ENCODE results near the gene CNTNAP2. TPM values are rescaled to one million over a fixed set of nuclear protein-coding genes. Genes with fewer than 3 reads are reported as not detected.
"Not testable (repeated sequence)": the region's sequence is repeated elsewhere in the genome, so short reads cannot be mapped to it uniquely, and the experiment has no call there.

Gene CNTNAP2
- polyA plus RNA-seq, 3 donors, result 15.2 to 28.4 (median 19.5) TPM

DNA sequence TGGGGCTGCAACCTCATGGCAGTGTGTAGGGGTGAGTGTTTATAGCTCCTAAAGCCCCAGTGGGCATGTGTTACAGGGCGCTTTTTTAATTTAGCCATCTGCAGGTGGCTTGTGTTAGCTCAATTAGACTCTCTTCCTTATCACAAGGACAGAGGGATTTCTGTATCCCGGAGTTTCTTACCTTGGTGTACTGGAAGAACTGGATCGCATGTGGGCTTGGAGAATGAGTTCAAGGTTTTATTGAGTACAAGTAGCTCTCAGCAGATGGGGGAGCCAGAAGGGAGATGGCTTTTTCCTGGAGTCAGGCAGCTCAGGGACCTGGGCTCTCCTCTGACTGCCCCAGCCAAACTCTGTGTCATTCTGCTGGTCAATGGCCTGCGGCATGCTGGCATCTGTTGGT is 2320.4 kb downstream of the CNTNAP2 start:
- DNase-seq, result no peak

DNA sequence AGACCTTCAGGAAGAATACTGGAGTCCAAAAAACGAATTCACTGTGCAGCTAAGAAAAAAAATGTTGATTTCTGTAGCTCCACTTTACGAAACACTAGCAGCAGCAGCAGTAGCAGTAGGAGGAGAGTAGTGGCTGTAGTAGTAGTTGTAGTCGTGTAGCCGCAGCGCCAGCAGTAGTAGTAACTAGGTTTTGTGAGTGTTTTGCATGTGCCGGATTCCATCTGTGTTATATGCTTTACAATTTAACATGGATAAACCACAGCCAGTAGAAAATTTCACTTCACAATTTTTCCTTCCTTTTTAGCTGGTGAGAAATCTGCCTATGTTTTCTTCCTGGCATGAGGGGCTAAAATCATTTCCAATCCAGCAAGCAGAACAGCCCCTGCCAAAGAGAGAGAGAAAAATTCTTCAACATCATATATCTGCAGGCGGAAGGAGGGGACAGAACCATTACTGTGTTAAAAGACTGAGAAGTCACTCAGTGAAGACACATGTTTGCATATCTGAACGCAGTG is 2325.6 kb downstream of the CNTNAP2 start:
- no peak for DNase-seq

DNA sequence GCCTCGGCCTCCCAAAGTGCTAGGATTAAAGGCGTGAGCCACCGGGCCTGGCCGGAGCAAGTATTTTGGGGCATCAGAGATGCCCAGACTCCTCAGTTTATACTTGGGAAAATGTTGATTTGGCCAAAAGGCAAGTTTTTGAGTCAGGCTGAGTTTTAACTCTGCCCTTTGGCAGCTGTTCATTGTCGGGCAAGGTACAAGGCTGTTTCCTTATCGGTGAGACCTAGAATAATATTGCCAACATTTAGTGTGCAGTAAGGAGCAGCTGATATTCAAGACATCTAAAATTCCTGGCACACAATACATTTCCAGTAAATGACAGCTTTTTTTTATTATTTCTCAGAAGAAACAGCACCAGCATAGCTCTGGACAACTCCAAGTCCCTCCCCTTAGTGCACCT is 2326.3 kb downstream of the CNTNAP2 start:
- no peak for DNase-seq

DNA sequence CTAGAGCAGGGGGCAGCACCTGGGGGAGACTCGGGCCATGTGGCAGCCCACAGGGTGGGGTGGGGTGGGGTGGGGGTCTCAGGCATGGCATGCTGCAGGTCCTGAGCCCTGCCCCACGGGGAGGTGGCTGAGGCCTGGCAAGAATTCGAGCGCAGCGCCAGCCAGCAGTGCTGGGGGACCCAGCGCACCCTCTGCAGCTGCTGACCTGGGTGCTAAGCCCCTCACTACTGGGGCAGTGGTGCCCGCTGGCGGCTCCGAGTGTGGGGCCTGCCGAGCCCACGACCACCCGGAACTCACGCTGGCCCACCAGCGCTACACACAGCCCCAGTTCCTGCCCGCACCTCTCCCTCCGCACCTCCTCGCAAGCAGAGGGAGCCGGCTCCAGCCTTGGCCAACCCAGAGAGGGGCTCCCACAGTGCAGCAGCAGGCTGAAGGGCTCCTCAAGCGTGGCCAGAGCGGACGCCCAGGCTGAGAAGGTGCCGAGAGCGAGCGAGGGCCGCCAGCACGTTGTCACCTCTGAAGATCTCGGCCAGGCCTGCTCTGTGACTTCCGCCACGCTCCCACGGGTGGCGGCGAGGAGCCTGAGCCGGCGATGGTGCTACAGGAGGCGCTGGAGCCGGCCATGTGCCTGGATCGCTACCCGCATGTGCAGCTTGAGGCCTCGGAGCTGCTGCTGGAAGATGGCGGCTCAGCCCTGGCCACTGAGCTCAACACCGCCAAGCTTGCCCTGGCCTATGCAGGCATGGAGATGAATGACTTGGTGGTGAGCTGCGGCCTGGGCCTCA is 2328.9 kb downstream of the CNTNAP2 start:
- no peak for DNase-seq

DNA sequence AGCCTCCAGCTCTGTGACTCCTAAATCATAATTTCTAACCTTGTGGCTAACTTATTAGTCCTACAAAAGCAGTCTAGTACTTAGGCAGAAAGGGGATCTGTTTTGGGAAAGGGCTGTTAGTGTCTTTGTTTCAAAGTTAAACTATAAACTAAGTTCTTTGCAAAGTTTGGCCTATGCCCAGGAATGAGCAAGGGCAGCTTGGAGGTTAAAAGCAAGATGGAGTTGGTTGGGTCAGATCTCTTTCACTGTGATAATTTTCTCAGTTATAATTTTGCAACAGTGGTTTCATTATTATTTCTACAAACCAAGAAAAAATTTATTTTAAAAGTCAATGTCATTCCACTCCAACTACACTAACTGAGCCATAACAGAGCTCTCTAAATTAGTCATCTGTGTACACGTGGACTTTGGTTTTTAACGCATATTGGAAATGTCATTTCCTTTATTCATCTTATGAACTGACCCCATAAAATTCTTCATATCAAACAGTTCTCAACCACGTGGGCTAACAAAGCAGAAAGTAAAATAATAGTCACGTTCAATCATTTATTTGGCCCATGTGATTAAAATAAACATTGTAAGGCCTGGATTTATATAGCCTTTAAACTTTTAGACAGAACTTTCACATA is 2330.7 kb downstream of the CNTNAP2 start:
- DNase-seq, result peak; percentile 9

DNA sequence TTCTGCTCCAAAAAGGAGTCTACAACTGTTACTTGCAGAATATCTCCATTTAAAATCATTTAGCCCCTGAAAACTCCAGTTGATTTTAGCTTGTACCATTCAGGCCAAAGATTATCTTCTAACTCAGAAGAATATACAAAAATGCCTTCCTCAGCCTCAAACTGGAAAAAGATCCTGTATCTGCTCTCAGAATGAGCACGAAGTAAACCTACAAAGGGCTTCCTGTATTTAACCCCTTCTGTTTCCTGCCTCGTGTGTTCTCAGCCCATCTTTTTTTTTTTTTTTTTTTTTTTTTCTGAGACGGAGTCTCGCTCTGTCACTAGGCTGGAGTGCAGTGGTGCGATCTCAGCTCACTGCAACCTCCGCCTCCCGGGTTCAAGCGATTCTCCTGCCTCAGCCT is 2334.9 kb downstream of the CNTNAP2 start:
- DNase-seq, result not testable (repeated sequence)

DNA sequence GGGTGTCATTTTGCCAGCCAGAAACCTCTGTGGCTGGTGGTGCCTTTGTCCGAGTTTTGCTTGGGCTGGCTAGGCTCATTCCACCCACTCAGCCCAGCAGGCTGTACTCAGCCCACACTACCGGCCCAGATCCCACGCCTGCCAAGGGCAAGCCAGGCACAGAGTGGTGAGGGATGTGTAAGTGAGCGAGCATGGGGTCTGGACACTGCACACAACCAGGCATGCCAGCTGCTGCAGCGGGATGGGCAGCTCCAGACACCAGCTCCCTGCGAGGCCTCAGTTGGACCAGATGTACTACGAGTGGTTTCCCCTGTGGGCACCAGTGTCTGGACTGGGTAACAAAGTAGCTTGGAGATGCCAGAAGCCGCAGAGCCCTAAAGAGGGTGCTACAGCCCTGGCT is 2339.8 kb downstream of the CNTNAP2 start:
- no peak for DNase-seq

DNA sequence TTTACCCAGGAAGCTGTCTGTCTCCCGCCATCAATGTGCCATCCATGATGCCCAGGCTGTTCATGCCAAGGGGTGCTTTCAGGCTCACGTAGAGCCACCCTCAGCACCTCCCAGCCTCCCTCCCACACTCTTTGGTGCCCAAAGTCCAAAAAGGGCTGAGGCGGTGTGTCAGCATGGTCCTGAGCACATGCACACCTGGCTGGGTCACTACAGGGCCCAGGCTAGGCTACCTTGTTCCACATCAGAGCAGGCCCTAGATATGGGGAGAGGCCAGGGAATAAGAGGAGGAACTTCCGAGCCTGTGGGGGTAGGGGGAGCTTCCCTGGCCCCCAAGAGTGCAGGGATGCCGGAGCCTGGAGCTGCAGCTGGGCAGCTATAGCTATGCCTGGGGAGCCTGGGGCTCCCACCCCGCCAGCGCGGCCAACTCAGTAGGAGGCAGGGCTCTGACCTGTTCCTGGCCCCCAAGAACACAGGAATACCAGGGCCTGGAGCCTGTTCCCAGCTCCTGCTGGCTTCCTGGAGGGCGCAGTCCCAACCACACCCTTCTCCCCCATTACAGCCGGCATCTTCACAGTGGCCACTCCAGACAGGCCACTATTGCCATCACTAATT is 2340.8 kb downstream of the CNTNAP2 start:
- DNase-seq, result no peak

DNA sequence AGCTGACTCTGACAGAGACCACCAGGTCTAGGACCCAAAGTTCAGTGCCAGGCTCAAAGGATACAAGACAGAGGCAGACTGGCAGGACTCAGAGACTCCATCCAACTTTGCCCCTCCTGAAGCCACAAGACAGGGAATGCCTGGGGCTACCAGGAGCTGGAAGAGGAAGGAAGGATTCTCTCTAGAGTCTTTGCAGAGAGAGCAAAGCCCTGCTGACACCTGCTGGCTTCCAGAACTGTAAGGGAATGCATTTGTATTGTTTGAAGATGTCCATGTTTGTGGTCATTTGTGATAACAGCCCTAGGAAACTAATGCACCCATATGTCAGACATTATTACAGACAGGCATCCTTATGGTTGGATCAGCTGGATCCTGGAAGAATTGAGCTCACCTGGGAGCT is 2341.7 kb downstream of the CNTNAP2 start:
- DNase-seq, result no peak

DNA sequence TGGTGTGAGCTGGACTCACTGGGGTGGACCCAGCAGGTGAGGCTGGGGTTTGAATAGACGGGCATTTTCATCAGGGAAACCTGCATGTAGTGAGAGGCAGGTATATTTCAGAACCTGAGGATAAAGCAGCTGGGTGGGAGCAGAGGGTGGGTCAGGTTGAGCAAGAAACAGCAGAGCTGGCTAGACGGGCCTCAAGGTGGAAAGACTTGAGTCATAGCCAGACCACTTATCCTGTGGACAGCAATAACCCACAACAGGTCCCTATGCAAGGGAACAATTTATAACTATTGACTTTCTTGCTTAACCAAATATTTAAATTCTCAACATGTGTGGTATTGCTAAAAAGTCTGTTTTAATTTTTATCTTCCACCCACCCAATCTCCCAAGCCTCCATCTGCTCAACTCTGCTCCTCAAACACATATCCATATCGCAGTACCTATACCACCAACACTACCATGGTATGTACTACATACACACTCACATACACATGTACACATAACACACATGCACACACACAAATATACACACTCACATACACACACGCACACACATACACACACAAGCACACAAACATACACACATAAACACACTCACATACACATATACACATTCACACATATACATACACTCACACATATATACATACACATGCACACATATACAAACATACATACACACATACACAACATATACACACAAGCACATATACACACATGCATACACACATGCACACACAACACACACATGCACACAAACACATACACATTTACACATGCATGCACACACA is 2345.0 kb downstream of the CNTNAP2 start:
- no peak for DNase-seq

DNA sequence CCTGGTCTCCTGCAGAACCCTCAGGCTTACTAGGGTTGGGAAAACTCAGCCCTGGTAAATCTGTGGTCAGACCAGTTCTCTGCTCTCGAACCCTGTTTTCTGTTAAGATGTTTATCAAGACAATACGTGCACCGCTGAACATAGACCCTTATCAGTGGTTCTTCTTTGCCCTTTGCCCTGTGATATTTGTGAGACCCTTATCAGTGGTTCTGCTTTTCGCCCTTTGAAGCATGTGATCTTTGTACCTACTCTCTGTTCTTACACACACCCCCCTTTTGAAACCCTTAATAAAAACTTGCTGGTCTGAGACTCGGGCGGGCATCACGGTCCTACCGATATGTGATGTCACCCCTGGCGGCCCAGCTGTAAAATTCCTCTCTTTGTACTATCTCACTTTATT is 2346.2 kb downstream of the CNTNAP2 start:
- DNase-seq, result not testable (repeated sequence)

DNA sequence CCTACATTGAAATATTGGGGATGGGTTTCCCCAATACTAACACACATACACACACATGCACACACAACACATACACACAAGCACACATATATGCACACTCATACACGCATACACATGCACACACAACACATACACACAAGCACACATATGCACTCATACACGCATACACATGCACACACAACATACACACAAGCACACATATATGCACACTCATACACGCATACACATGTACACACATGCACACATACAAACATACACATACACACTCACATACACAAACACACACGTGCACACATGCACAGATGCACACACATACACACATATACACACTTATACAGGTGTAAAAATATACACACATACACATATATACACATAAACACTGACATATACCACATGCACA is 2346.6 kb downstream of the CNTNAP2 start:
- no peak for DNase-seq

DNA sequence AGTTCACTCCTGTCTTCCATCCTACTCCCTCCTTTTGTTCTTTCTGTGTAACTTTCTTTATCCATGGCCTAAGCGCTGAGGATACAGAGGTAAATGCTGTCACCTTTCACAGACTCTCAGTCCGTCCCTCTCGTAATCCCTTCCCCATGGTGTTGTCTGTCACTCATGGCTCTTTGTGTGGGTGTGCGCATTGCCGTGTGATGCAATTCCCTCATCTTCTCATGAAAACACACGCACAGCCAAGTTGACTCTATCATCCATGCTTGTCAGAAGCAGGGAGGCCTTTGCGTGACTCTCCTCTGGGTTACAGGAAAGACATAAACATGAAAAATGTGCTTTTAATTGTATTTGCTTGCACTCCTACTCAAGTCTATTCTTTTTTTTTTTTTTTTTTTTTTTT is 2348.3 kb downstream of the CNTNAP2 start:
- DNase-seq, result no peak

DNA sequence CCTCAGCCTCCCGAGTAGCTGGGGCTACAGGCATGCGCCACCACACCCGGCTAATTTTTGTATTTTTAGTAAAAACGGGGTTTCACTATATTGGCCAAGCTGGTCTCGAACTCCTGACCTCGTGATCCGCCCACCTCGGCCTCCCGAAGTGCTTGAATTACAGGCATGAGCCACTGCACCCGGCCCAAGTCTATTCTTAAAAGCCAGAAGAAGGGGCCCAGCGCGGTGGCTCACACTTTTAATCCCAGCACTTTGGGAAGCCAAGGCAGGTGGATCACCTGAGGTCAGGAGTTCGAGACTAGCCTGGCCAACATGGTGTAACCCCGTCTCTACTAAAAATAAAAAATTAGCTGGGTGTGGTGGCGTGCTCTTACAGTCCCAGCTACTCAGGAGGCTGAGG is 2348.8 kb downstream of the CNTNAP2 start:
- DNase-seq, result not testable (repeated sequence)

DNA sequence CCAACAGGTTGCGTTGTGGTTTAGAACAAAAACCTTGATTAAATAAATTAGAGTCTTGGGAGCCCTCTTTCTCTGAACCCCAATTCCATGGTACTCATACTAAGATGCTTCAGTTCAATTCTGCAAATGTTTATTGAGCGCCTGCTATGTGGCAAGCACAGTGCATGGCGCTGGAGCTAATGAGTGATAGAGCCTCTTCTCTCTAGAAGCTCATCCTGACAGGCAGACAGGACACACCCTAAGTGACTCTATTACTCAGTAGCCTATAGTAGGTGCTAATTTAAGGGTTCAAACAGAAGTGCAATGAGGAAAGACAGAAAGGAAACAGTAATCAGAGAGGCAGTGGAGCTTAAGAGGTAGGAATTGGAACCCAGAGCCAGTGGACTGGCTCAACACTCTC is 2349.5 kb downstream of the CNTNAP2 start:
- DNase-seq, result no peak

DNA sequence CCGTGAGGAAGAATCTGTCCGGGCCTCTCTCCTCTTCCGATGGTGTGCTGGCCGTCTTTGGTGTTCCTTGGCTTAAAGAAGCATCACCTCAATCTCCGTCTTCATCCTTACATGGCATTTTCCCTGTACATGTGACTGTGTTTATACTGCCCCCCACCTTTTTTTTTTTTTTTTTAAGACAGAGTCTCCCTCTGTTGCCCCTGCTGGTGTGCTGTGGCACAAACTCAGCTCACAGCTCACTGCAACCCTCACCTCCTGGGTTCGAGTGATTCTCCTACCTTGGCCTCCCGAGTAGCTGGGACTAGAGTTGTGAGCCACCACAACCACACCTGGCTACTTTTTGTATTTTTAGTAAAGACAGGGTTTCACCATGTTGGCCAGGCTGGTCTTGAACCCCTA is 2352.1 kb downstream of the CNTNAP2 start:
- no peak for DNase-seq
